Fibroblast of mammary gland (primary cell): ENCODE results near the gene MT1A.

Source experiments
- DNase-seq: peaks from one replicate; pipeline ENCODE4 v3.0.0-alpha.2; 2010; ENCODE audit warnings: low read depth
- H3K4me3 ChIP-seq: 2 replicates; pipeline ENCODE4 v1.5.1; 2011; ENCODE audit warnings: low read depth, mild to moderate bottlenecking, low read length, moderate library complexity; ENCODE audit not compliant: control insufficient read depth
- CTCF ChIP-seq: conservative IDR thresholded peaks from 2 replicates; pipeline ENCODE4 v1.5.1; 2011; ENCODE audit warnings: low read depth, low read length, inconsistent platforms; ENCODE audit not compliant: control insufficient read depth, insufficient read depth

MT1A gene

GRCh38 chr16:56639045-56639444 lies 579 bp downstream of the MT1A start:
- DNase-seq: no peak
- no peak overlapping the region for H3K4me3 ChIP-seq
- no peak for TF ChIP-seq CTCF

- DNase-seq: no peak
- H3K4me3 ChIP-seq: no peak overlapping the region
- TF ChIP-seq CTCF: no peak
Observed at GRCh38 chr16:56640076-56640475, 1.6 kb downstream of the MT1A start.

- no peak for DNase-seq
- H3K4me3 ChIP-seq: no peak overlapping the region
- no peak for TF ChIP-seq CTCF
Observed at GRCh38 chr16:56641166-56641565, 2.7 kb downstream of the MT1A start.

GRCh38 chr16:56643080-56643778 lies 4.8 kb downstream of the MT1A start:
- DNase-seq: peak; percentile 66
- H3K4me3 ChIP-seq: peak overlapping the region; percentile 30
- peak; percentile 35 for TF ChIP-seq CTCF

- TF ChIP-seq CTCF: no peak
- DNase-seq: no peak
Observed at GRCh38 chr16:56643833-56644232, 5.4 kb downstream of the MT1A start.

GRCh38 chr16:56645311-56645710 lies 6.8 kb downstream of the MT1A start:
- H3K4me3 ChIP-seq: no peak overlapping the region
- no peak for DNase-seq
- TF ChIP-seq CTCF: no peak

More at GRCh38 chr16:56643833-56644232, 5.4 kb downstream of the MT1A start:
- peak overlapping the region; percentile 30 for H3K4me3 ChIP-seq
